Activated CD4-positive, alpha-beta T cell treated with anti-CD3 and anti-CD28 coated beads for 1 hour (primary cell): Measurements from ENCODE around the gene MPRIP.
"Not testable (repeated sequence)": the region's sequence is repeated elsewhere in the genome, so short reads cannot be mapped to it uniquely, and the experiment has no call there.

Experiments
- DNase-seq: peaks from one replicate; pipeline ENCODE4 v3.0.0-alpha.2; 2020

MPRIP gene

DNA sequence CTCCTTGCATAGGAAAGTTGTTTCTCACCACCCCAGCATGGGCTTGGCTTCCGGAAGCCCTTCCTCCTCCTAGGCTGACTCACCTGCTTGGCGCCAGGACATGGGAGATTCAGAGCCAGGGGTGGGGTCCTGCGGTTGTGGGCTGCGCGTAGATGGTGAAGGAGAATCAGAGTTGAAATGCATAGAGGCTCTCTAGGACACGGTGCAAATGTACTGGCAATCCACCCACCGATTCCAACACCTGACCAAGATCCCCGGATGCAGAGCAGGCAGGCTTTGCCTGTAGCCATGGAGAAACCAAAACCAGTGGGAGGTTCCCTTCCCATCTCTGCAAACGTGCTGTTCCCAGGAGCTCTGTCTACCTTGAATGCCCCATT, 27.5 kb upstream of the MPRIP start:
- not testable (repeated sequence) for DNase-seq

DNA sequence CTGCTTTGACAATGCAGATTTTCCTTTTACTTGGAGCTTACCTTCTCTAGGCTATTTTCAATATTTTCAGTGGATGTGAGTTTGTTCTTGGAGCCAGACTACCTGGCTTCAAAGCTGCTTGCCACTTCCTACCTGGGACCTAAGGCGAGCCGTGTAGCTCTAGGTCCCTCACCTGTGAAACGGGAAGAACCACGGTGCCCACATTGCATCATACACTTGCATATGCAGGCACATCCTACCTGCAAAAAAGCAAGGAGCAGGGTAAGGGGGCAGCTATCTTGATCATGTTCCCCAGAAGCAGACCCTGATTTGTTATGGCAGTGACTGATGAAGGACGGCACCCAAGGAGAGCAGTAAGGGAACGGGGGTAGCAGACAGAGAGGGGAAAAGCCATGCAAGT, 27.0 kb upstream of the MPRIP start:
- no peak for DNase-seq

DNA sequence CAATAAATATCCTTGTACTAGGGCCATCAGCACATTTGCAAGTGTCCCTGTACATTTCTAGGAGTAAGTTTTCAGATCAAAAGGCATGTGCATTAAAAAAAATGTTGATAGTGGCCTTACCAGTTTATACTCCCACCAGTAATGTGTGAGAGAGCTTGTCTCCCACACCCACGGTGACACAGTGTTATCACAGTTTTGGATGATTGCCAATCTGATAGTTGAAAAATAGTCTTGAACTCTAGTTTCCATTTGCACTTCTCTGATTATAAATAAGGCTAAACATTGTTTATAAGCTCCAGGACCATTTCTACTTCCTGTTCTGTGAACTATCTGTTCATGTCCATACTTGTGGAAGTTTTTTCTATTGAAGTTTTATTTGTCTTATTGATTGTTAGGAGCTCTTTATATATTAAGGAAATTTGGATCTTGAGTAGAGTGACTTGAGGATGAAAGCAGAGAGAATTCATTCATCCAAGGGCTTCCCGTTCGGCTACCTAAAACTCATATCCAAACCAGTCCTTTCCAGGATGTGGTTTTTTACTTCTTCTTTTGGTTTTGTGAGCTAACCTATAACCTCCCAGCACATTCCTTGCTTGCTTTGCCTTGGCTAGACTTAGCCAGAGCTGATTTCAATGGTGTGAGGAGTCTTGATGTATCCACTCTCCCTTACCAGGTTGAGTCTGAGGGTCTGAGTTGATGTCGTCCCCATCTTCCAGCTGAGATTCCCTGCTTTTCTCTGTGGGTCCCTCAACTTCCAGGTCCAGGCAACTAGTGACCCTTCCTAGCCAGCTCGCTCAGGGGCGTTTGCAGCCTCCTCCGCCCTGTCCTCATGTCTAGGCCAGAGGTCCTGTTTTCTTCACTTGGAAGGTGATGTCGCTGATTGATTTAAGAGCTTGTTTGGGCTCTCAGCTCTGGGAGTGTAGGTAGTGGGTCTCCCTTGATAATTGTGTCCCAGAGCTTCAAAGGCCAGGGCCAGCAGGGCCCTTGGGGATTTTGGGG, 25.8 kb upstream of the MPRIP start:
- DNase-seq, result not testable (repeated sequence)

DNA sequence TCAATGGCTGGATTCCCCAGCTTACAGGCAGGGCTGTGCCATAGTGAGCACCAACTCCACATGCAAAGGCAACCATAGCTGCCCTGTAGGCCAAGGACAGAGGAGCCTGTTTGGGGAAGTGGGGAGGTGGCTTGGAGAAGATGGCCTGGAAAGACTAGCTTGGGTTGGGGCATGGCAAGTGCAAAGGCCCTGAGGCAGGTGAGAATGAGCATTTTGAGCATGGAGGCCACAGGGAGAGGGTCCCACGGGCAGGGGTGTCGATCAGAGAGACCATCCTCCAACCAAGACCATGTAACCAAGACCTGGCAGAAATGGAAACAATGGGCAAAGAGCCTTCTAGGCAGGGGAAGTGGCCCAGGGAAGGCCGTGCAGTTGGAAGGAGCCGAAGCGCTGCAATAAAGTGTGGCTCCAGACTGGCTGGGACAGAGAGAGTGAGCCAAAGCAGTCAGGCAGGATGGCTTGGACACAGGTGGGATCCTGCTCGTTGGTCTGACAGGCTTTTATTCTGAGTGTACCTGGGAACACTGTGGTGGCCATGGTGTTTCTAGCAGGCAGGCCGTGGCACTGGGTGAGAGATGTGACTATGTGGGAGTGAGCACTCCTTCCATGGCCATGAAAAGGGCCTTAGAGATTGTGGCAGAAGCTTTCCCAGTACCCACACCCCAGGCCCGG, 24.8 kb upstream of the MPRIP start:
- no peak for DNase-seq

DNA sequence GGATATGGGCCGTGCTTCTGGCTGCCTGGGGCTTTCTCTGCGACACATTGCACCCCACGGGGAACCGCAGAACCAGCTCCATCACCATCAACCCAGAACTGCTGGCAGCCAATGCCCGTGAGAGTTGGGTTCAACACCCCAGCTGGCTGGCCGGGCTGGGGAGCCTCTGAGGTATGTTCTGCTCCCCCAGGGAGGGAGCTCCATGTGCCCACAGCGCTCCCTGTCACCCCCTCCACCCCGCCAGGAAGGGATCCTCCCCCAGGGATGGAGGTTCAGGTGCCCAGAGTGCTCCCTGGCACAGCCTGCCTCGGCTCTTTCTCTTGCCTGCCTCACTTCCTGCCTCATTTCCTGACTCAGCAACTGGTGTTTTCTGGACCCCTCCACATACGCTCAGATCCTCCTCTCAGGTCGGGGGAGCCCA, 24.2 kb upstream of the MPRIP start:
- DNase-seq, result no peak

DNA sequence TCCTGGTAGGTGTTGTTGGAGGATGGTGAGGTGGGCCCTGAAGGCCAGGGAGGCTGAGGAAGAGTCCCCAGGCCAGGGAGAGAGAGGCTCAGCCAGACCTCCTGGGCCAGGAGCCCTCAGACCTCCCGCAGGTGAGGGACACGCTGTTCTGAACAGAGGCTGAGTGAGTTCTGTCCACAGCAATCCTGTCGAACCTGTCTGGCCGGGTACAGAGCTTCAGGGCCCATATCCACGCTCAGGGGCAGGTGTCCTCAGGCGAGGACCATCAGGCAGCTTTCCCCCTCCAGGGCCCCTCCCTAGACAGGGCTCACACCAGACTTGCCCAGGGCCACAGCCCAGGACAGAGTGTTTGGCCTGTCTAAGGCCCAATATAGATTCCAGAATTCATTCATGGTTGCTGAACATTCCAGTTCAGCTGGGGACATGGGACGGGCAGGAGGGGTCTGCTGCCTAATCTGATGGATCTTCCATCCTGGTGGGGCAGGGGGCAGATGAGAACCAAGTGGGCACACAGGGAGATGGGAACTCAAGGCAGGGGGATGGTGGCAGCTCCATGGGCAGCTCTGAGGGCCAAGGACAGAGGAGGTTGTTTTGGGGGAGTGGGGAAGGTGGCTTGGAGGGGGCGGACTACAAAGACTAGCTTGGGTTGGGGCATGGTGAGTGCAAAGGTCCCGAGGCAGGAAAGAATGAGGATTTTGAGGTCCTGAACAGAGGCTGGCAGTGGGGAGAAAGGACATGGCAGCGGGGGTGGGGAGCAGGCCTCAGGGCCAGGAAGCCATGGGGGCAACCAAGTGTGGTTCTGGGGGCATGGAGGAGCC, 23.4 kb upstream of the MPRIP start:
- no peak for DNase-seq

DNA sequence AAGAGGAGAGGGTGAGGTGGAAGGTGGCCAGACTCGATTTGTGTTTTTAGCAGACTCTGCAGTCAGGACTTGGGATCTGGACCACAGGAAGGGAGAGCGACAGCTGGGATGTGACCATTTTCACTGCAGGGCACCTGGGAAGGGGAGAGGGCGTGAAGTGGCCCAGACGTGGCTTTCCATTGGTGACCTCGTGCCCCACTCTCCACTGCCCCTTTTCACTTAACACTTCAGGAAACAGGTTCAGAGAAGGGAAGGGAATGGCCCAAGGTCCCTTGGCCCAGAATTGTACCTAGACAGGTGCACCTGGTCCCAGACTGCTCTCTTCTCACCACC, 22.9 kb upstream of the MPRIP start:
- DNase-seq, result no peak

DNA sequence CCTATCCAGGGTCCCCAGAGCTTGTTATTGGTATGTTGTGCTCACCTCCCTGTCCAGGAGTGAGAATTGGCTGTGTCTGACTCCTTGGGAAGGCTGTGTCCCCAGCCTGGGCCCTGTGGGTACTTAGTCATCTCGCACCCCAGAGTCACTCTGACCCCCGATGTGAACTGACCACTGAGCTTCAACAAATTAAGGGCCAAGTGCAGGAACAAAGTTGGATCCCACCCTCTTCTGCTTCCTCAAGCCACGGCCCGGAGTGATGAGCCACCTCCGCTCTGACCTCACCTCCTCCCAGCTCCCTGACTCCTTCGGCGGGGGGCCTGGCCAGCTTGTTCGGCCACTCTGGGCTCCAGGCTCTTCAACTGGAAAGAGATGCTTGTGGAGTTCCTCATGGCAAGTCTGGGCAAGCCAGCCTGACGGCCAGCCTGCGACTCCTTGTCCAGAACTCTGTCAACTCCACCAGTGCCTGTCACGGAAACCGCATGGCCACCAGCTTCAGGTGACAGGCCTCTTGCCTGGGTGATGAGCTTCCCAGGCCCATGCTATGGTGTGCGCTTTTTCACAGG, 22.3 kb upstream of the MPRIP start:
- no peak for DNase-seq

DNA sequence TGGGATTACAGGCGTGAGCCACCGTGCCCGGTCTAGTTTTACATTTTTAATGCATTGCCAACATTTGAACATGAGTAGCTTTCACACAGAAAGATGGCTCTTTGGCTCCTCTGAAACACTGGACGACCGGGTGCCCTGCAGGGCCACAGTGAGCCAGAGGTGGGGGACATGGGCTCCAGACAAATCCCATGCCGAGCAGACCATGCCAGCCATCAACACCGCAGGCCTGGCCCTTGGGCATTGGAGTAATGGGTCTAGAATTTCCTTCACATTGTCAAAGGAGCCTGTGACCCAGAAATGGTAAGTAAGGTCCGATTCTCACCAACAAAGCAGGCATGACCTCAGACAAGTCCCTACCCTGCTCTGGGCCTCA, 21.4 kb upstream of the MPRIP start:
- DNase-seq, result no peak

DNA sequence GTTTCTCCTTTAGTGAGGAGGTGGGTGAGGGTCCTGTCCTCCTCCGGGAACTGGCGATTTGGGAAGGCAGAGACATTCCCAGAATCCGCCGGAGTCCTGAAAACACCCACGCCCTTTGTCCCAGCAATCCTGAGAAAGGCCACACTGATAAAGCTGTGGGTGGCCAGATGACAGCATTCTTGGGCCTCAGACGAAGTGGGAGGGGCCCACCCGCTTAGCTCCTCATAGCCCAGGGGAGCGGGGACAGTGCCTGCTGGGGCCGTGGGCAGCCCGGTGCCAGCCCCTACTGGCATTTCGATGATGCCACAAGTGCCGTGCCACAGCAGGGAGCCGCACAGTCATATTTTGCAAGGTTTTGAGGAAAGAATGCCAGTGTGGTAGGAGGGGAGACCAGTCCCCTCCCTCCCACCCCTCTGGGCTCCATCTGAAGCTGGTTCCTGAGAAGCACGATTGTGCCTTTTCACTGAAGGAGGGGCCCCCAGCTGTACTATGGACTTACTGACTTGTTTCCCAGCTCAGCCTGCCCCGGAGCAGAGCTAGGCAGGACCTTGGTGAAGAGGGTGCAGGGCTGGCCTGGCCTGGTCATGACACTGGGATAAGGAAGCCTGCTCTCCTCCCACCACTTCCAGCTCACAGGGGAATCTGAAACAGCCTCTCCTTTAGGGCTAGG, 20.9 kb upstream of the MPRIP start:
- no peak for DNase-seq

DNA sequence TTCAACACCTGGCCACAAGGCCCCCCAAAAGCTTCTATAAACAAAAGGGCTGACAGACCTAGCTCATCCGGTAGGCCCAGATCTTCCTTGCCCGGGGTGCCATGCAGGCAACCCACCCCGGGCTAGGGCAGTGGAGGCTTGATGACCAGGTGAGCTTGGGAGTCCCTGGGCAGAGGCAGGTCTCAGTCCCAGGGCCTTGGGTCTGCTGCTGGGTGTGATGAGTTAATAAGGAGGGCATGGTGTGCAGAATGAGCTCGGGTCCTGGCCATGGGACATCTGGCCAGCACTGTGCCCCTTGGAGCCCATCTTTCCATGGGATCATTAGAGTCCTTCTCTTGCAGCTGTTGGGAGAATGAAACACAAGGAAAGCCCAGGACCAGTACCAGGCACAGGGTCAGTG, 20.2 kb upstream of the MPRIP start:
- no peak for DNase-seq

DNA sequence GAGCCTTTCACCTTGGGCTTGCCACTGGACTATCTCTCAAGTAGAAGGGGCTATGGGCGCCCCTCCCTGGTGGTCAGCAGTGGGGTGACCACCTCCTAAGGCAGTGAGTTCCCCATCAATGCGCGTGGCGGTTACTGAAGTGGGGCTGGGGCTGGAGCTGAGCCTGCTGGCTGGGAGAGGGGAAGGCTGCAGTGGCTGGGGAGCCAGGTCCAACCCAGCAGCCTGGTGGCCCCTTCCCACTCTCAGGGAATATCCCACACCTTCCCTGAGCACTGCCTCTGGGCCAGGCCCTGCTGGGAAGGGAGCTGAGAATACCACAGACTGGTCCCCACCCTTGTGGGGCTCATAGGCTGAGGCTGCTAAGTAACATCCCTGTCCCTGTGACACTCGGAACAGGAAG, 19.8 kb upstream of the MPRIP start:
- no peak for DNase-seq

DNA sequence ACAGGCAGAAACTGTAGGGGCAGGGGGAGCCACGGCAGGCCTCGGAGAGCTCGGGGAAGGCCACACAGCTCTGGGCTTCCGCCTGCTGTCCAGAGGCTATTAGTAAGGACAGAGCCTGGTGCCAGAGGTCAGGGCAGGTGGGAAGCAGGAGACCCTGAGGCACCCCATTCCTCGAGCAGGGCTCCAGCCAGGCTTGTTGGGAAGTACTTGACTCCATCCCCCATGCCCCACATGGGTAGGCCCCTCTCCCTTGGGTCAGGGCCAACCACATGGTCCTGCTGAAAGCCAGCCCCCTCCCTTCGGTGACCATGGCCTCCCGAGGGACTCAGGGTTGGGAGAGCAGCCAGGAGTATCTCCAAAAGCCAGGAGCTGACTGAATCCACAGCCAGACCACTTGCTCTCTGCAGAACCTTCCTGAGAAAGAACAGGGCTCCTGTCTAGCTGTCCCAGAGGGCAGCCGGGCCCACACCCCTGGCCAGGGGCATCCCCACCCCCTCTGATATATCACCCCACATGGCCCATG, 17.4 kb upstream of the MPRIP start:
- DNase-seq, result no peak

DNA sequence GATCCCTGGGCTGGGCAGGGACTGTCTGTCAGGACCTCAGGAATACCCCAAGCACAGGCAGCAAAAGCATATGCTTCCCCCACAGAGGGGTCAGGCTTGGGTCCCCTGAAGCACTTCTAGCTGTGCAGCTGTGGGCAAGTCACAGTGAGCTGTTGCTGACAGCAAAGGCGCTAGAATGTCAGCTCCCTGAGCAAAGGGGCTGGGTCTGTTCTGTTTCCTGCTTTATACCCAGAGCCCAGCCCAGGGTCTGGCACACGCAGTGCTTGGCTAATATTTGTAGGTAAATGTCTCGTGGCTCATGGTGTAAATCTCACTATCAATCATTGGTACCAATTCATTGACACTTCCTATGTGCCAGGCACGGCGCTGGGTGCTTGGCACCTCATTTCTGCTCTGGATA, 16.6 kb upstream of the MPRIP start:
- DNase-seq, result no peak

DNA sequence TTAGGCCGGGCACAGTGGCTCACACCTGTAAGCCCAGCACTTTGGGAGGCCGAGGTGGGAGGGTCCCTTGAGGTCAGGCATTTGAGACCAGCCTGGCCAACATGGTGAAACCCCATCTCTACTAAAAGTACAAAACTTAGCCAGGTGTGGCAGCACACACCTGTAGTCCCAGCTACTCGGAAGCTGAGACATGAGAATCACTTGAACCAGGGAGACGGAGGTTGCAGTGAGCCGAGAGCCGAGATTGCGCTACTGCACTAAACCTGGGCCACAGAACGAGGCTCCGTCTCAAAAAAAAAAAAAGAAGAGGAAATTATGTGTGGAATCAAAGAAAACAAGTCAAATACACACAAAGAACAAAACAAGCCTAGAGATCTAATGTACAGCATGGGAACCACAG, 16.1 kb upstream of the MPRIP start:
- DNase-seq, result no peak

DNA sequence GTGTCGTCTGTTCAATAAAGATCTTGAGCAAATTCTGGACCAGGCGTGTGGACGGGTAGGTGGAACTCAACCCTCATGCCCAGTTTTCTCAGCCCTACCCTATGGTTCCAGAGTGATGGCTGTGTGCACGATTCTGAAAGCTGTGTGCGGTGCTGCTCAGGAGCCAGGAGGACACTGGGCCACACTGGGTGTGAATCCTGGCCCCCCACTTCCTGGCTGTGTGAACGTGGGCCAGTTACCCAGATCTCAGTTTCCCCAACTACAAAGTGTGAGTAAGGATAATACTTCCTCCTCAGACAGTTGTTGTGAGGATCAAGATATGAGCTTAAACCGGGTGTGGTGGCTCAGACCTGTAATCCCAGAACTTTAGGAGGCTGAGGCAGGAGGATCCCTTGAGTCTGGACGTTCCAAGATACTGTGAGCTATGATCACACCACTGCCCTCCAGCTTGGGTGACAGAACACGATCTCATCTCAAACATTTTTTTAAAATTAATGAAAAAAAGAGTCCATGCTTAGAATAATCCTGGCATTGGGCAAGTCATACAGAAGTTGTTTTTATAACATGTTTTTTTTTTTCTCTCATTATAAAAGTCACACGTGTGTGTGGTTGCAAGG, 14.7 kb upstream of the MPRIP start:
- no peak for DNase-seq

DNA sequence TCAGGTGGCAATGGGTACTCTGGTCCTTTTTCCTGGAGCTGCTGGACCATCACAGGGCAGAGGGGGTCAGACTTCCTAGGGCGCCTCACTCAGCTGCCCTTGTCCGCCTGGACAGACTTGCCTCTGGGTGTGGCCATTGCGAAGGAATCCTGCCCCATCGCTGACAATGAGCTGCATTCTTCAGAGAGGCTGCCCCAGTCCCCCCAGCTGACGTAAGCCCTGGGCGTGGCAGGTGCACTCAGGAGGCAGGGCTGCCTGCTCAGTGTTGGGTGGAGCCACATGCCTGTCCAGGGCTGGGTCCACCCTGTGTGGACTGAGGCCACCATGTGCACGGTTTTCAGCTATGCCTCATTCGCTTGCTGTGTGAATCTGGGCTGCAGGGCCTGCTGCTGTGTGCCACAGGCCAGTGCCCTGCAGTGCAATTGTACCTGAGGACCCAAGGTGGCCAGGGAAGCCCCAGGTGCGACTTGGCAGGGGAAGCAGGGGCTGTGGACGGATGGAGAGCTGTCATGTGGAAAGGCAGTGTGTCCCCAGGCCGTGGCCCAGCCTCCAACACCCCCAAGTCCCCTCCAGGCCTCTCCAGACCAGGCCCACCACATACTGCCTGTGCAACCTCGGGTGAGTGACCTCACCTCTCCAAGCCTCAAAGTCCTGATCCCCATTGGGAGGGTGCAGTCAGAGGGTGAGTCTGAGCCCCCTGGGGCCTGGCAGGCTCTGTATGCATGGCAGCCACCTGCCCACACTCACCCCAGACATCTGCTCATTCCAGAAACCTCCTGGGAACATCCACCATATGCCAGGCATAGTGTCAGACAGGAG, 14.0 kb upstream of the MPRIP start:
- DNase-seq, result no peak

DNA sequence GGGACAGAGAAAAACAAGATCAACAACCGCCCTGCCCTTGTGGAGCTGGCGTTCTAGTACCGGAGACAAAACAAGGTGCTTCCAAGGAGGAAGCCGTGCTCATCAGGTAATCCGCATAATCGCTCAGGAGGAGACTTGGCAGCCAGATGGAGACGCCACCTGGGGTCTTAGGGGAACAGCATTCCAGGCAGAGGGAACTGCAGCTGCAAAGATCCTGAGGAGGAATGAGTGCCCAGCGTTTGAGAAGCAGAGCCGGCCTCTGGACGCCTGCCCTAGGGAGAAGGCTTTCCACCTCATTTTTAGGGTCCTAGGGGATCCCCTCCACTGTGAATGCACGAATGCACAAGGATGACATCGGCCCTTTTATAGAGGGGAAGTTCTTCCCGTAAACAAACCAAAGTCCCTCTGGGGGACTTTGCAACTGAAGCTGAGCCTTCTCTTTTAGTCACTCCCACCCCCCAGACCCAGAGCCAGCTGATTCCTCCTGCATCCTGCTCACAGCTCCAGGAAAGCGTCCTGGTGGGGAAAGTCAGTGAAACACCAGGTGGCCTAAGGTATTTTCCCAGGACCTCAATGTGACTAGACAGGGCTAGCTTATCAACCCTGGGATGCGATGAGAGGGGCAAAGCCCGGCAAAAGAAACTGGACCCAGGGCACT, 13.2 kb upstream of the MPRIP start:
- no peak for DNase-seq

DNA sequence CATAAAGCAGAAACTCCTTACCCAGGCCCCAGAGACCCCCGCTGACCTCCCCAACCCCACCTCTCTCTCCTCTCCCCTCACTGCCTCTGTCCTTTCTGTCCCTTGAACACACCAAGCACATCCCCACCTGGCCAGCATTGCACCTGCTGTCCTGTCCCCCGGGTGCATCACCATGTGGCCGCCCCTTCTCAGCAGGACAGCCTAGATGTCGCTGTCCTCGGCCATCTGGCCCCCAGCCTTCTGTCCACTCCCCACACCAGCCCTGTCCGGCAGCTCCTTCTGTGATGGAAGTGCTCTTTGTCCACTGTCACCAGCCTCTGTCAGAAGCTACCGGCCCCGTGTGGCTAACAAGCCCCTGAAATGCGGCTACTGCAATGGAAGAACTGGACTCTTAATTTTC, 12.3 kb upstream of the MPRIP start:
- DNase-seq, result no peak

DNA sequence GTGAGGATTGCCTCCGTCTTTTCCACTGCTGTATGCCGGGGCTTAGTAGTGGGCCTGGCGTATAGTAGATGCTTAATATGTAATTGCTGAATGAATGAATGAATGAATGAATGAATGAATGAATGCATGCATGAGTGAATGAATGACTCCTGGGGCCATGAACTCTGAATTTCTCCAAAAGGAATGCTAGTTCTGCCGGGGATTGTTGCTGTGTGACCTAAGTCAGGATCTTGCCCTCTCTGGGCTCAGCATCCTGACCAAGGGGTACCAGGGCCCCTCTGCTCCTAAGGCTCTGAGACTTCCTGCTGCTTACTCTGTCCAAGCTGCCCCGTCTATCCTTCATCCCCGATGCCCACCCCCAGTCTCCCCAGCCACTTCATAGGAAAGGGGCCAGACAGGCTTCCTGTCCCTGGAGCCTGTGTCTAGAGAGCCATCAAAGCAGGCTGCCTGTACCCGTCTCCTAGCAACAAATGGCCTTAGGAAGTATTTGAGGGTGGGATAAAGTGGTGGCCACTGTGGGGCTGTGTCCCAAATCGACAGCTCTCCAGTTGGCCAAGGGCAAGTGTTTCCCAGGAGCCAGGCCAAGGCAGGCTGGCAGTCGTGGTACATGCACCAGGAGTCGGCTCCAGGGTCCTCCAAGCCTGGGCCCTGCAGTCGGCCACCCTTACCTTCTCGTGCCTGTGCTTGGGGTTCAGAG, 11.6 kb upstream of the MPRIP start:
- DNase-seq, result no peak
